ENCODE data around the gene BRAP.

DNA sequence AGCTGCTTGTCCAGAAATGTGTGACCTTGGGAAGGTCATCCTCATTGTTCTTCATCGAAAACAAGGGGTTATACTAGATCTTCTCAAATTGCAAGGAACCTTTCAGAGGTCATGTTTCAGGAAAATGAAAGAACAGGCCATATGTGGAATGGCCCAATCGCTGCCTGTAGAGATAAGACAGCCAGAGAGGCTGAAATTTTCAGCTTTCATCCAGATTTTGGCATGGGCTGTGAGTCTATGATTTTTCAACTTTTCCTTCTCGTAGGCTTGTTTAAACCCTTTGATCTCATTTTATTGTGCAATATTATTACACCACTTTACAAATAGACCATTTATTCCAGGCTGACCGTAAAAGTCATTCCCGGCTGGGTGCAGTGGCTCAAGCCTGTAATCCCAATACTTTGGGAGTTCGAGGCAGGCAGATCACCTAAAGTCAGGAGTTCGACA, 69.6 kb downstream of the BRAP start:
- TF ChIP-seq ZNF274 (IDR thresholded peaks at IDR 0.05; ENCODE audit: low read depth, low read length) (no peak), YY1 (IDR thresholded peaks at IDR 0.05; ENCODE audit: insufficient read depth, insufficient read length) (no peak)
